ENCODE results near the gene ATF7IP.

The ATF7IP gene

DNA sequence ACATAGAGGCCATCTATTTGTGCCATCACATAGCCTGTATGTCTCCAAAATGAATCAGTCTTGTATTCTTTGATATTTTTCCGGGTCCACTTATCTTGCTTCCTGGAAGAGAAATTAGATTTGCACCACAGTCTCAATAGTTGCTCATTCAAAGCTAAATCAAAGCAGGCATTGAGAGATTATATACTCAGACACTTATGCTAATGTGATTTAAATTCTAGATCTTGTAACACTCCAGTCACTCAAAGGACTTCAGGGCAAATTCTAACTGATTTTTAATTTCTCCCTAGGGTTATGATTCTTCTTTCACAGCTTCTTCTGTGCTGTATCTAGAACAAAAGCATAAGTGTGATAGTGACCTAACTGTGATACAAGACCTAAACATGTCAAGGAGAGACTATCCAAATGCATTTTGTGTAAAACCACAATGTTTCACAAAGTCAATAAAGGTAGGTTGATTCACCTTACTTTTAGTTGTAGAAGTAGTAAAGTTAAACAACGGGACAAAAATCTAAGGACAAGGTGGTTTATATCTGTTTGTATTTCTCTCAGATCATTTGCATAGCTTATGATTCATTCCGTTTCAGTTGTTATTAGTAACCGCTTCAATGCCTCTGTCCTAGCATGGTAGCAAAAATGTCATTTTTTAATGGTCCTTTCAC lies 175.4 kb downstream of the ATF7IP start:
- TF ChIP-seq CTCF (IDR thresholded peaks at IDR 0.05; ENCODE audit: low read depth, low read length) = no peak
- H3K4me3 ChIP-seq (ENCODE audit: low read depth, low read length) = no peak overlapping the region

- no peak overlapping the region for H3K4me3 ChIP-seq (ENCODE audit: low read depth, low read length)
- TF ChIP-seq CTCF (IDR thresholded peaks at IDR 0.05; ENCODE audit: low read depth, low read length) = no peak
These were observed 180.0 kb downstream of the ATF7IP start for GRCh38 chr12:14545144-14546124.

DNA sequence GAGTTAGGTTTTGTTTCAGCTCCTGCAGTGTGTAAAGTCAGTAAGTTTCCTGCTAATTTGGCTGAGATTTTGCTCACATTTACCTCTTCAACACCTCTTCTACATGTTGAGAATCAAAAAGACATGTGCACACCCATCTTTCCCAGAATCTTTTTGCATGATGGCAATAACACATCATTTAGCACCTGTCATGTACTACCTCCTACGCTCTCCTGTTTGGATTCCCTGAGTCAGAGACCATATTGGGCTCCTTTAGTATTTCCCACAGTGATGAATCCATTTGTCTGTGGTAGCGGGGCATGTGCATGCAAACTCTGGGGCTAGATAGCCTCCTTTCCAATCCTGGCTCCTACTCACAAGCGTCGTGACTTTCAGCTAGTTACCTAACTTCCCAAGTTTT lies 182.1 kb downstream of the ATF7IP start:
- no peak for TF ChIP-seq CTCF (IDR thresholded peaks at IDR 0.05; ENCODE audit: low read depth, low read length)

GRCh38 chr12:14548609-14549008 lies 183.1 kb downstream of the ATF7IP start:
- no peak for TF ChIP-seq CTCF (IDR thresholded peaks at IDR 0.05; ENCODE audit: low read depth, low read length)
- no peak overlapping the region for H3K4me3 ChIP-seq (ENCODE audit: low read depth, low read length)

More for the DNA sequence above, 182.1 kb downstream of the ATF7IP start:
- H3K4me3 ChIP-seq (ENCODE audit: low read depth, low read length) = no peak overlapping the region
